Limb (tissue), 2 donors: ENCODE results near the gene MAP3K15.

Experiments used
- DNase-seq, 2 donors: peaks; one replicate each; pipeline ENCODE4 v3.0.0-alpha.2; 2016; ENCODE audit errors: extremely low spot score in 2 of 2

MAP3K15 gene

DNA sequence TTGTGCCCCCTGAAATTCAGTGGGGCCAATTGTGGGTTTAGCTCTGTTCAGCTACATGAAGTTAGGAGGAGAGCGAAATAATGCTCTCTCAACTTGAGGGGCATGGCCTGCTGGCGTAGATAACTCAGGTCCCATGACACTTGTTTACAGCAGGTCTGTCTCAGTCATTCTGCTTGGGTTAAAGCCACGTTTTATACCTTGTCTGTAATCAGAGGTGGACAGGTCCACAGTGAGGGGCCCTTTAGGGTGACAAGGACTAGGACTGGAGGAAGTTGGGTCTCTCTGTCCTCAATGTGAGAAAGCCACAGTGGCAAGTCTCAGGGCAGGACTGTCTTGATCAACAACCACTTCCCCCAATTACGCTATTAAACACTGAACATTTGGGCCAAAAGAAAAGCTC is 122.6 kb downstream of the MAP3K15 start:
- DNase-seq: no peak

DNA sequence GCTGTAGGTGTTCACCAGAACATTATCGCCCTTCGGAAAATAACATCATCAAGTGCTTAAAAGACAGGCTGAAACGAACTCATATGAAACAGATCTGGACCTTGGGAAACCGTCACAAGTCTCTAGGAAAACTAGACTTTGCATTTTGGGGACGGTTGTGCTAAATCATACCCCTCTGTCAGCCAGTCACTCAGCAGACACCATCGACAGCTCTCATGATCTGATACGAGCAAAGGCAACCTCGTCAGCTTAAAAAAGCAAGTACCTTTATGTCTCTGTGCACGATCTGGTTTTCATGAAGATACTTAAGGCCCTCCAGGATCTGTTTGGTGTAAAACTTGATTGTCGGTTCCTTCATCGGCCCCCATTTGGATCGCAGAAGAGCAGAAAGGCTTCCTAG is 123.2 kb downstream of the MAP3K15 start:
- no peak for DNase-seq

DNA sequence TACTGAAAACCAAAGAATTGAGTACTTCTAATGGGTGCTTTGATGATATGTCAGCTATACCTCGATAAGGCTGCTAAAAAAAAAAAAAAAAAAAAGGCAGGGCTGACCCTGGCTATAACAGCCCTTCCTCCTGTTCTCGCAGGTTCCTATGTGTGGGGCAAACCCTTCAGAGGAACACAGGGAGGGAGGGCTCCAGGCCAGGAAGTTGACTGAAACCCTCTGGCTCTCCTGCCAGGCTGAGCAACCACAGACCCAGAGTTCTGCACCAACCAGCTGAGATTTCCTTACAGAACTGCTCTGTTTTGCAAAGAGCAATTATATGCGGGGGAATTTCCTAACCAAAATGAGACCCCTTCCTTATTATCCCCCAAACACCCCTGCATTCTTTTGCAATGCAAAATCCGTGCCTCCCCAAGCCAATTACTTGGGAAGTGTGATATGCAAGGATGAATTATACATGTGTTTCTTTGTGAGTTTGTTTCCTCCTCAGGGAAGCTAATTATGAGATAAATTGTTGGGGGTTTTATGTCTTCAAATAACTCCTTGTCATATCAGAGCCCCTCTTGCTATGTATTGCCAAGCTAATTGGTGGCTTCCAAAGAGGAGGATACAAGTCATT is 126.0 kb downstream of the MAP3K15 start:
- no peak for DNase-seq

DNA sequence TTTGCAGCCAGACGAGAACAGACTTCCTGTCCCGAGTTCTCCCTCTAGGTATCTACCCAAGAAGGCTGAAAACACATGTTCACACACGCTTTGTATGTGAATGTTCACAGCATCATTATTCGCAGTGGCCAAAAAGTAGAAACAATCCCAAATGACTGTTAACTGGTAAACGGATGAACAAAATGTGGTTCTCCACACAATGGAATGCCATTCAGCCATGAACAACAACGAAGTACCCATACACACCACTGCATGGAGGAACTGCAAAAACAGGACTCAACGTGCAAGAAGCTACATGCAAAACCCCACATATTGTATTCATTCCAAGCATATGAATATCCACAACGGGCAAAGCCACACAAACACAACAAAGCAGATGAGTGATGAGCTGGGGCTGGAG is 126.6 kb downstream of the MAP3K15 start:
- no peak for DNase-seq

DNA sequence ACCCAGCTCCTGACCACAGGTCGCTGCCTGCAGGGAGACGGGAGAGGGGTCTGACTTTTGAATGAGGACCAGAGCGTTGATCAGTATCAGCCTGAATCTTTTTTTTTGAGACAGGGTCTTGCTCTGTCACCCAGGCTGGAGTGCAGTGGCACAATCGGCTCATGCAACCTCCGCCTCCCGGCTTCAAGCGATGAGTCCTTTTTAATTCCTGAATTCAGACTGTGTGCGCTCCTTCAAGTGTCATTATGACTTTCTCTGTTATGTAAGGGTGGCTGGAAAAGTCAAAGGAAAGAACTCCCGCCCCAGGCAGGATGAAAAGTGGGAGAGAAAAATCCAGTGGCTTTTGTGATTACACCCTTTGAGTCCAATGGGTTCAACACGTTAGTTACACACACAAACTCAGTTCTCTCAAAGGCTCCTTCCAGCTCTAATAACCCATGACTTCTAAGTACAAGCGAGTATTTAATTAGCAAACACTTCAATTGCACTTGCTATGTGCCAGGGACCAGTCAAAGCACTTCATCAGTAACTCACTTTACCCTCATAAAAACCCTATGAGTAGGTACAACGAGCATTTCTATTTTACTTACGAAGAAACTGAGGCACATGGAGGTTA is 127.1 kb downstream of the MAP3K15 start:
- no peak for DNase-seq

DNA sequence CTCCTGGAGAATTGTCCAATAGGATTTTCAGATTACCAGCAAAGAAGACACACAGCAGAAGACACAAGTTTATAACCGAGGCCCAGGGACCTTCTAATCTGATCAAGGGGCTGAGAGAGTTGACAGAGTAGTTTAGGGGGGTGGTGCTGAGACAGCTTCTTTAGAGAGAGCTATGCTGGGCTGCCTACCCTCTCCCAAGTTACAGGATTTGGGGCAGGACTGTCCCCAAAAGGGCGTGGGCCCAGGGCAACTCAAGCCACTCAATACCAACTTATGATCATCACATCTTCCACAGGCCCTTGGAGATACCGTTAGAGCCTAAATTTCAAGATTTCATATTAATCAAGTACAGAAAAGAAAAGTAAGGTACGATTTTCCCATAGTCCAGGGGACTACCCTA is 128.6 kb downstream of the MAP3K15 start:
- DNase-seq: no peak

DNA sequence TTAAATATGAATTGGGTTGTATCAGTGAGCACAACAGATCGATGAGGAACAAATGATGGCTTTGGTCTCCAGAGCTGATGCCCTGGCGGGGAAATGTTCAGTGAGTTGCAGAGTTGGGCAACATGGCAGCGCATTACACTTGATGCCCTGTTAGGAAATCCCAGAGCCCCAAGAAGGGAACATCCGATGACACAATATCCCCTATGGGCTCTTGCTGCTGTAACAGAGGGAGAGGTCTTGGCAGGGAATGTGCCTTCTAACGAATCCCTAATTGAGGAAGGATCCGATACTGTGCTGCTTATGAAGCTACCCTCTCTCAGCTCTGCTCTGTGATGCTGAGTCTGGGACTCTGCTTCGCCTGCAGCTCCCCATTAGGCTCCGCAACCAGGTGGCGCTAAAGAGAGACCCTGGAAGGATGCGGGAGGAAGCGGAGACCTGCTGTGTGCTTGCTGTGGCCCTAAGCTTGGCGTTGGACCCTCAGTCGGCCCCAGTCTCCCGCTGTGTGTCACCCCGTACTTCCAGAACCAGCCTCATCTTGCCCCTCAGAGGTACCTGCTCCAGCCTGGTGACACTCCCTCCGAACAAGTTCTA is 132.7 kb downstream of the MAP3K15 start:
- DNase-seq: peak; percentile 2 to 42

DNA sequence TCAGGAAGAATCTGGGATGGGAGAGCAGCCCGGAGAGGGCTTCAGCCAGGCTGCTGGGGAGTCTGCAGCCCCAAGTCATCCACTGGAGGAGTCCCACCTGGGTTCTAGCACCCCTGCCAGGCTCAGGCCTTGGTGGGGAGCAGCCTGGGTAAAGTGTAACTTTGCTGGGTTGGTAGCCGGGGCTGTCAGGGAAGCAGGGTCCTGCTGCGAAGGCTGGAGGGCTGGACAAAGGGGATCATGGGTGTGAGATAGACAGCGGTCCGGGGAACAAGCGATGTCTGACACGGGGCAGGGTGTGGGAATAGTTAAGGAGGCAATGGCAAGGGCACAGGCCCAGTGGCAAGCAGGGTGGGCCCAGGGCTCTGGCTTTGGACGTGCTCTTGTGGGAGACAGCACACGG is 134.0 kb downstream of the MAP3K15 start:
- DNase-seq: no peak

DNA sequence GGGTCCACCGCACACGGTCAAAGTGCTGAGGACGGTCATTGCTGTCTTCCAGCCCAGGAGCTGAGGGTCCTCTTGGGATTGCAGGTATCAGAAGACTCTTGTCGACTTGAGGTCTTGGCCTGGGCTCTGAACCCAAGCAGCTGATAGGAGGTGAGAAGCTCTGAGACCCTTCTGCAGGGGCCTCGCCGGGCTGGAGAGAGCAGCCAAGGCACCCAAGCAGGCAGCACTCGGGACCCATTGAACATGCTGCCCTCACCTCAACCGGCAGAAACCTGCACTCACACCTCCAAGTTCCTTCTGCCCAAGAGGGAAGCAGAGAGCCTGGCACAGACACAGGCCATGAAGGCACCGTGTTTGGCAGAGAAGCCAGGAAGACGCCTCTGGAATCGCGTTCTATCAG is 137.5 kb downstream of the MAP3K15 start:
- no peak for DNase-seq

DNA sequence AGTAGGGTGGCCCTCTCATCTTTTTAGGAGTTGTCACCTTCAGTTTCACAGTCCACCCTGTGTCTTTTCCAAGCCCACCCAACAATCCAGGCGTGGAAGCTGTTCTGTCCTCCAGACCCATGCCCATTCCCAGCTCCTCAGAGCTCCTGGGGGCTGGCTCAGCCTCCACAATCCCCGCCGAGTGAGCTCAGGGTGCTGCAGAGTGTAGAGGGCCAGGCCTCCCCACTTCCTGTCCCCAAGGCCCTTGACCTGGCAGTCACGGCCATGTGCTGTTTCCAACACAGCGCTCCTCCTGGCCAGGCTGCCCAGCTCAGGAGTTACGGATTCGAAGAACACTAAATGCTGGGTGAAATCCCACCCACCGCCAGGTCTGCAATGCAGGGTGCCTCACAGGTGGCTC is 139.8 kb downstream of the MAP3K15 start:
- DNase-seq: no peak

DNA sequence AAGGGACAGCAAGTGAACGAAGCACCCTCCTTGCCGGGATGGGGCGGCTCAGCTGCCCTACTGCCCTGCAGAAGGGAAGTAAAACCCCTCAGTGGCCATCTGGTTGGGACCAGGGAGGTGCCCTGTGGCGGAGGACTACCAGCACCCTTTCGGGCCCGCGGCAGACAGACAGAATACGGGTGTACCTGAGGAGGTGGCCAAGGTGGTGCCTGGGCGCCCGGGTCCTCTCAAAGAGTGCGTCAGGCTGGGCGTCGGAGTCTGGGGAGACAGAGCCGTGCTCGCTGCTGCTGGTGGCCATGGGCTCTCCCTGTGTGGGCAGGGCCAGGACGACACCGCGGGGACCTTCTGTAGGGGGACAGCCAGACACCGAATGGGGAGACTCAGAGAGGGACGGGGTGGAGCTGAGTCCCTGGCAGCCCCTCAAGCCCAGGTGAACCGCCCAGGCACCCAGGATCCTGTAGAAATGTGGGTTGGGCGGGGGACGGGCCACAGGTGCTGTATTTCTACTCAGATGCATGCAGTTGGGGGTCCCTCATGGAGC is 141.9 kb downstream of the MAP3K15 start:
- peak in 1 of 2 donors; percentile 23 for DNase-seq

DNA sequence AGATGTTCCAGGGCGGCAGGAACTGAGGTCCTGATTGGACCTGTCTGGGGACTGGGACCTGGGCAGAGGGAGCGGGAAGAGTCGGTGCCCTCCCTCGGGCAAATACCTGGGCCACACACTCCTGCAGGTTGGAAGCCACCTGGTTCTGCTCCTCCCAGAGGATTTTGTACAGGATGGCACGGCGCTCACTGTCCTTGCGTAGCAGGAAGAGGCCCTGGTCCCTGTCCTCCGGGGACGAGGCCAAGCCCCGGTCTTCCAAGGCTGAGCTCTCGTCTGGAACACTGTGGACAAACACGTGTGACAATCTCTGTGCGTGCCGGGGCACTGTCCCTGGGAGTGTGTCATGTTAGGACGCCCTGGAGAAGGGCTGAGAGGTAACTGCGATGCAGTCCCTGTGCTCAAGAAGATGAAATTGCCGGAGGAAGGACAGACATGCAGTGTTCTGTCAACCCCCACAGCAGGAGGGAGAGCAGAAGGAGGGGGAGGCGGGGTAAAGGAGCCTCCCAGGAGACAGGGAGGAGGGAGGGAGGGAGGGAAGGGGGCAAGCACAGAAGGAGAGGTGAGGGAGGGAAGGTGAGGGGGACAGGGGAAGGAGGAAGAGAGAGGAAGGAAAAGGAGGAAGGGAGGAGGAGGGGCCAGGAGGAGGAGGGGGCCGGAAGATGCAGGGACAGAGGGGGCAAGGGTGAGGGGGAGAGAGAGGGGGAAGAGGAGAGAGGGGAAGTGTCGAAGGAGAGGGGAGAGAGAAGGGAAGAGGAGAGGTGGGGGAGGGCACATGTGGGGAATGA is 142.6 kb downstream of the MAP3K15 start:
- DNase-seq: no peak

DNA sequence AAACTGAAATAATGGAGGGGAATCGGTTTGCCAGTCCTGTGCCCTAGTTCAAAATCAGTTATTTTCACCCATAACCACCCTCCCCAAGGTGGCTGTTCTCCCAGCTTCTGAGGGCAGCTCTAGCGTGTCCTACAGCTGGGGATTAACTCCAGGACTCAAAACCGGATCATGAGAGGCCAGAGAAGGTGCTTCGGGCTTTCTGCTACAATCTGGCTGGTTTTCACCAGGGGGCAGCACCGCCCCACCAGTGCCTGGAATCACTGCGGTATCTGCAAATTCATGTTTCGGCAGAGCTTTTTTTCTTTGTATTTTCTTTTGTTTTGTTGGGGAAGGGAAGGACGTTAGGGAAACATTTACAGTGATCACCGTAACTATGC is 143.2 kb downstream of the MAP3K15 start:
- peak; percentile 43 to 84 for DNase-seq

DNA sequence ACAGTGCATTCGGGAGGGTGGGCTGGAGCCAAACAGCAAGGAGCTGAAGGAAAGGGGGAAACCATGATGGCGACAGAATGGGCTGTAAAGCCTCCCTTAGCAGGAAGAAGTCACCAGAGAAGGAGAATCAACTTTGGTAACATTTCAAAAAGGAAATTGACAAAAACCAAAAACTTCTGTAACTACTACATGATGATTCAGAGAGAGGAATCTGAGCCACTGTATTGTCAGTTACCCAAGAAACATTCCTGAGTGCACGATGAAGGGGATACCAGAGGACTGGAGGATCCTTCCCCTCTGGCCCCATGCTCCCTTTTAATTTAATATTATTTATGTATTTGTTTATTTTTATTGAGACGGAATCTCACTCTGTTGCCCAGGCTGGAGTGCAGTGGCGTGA is 145.2 kb downstream of the MAP3K15 start:
- no peak for DNase-seq

DNA sequence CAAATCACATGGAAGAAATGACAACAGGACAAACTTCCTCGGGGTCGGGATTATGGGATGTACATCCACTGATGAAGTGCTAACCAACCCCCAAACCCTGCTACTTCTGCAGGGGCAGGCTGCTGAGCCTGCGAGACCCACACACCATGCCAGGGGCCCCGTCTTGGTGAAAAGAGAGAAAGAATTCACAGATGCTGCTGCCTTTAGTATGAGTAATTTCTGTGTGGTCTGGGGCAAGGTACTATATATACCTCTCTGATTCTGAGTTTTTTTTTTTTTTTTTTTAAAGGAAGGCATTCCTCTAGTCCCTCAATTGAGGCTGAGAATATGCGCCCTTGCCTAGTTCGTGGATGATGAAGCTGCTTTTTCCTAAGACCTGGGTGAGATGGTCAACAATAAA is 146.7 kb downstream of the MAP3K15 start:
- DNase-seq: no peak

DNA sequence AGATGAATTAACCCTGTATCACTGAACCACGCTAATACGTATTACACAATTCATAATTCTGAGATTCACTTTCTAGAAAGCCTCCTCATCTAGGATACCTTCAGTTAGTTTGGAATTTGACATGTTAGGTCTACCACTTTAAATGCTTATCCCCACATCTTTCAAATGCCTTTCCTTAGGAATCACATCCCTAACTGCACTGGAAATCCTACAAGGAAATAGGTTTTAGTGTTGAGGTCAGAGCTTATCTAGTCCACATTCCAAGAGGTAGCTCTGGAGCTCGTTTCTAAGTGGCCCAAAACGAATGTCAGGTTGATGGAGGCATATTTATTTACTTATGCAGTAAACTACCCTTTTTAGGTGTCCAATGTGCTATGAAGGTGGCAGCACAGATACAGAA is 153.6 kb downstream of the MAP3K15 start:
- DNase-seq: no peak

DNA sequence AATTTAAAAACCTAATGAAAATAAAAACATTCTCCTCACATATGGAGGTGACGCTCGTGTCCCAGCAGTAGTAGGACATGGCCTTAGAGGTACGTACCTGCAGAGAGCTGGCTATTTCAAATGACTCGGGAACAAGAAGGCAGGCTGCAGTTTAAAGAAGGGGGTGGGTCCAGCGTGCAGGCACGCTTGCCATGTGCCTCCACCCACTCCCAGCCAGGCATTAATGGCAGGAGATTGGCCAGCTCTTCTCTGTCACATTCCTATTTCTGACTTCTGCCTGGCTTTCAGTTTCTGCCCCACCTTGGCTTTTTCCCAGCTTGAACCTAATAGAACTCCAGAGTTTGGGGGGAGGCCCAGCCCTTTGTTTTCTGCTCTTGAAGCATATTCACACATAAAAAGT is 154.4 kb downstream of the MAP3K15 start:
- DNase-seq: no peak

DNA sequence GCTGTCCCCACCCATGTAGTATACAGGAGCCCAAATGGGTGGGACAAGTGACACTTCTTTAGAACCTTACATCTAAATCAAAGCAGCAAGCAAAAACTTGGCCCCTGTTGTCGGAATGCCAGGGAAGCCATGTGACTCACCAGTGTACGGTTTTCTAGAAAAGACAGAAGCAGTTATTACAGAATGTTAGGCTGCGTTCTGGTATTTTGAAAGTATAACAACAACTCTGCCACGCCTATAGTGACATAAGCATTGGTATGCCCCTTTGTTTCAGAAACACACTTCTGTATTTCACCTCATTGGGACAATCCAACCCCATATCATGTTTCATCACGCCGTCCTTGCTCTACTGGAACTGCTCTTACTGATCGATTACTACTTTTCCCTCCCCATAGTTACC is 156.8 kb downstream of the MAP3K15 start:
- no peak for DNase-seq

DNA sequence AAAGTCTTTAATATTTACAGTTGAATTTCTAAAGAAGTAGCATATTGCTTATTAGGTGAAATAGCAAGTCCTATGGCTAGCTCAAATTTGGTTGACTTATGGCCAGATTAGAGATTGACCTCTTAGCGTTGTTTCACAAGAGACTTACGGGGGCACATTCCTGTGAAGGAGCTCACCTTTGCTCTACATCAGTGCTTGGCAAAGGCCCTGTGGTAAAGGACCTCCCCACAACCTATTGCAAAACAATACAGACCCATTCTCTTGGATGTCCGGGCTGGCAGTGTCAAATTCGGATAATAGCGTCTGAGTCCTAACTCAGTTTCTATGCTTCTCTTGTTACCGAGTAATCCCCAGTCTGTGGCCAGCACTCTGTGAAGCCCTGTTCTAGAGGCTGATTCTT is 160.7 kb downstream of the MAP3K15 start:
- no peak for DNase-seq

DNA sequence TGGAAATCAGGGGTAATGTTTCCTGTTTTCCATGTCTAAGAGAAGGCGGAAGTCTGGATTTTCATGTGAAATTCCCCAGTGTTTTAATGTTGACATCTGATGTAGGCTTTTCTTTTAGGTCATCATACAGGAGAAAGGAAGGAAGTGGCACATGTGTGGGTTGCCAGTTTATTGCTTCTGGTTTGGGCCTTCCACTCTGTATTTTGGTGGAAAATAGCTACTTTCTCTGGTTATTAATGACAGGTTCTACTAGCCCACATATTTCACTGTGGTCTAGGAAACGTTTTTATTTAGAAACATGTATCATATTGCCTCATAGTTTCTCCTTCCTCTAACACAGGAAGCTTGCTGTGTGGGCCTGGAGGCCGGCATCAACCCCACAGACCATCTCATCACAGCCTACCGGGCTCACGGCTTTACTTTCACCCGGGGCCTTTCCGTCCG is 164.3 kb downstream of the MAP3K15 start:
- no peak for DNase-seq

DNA sequence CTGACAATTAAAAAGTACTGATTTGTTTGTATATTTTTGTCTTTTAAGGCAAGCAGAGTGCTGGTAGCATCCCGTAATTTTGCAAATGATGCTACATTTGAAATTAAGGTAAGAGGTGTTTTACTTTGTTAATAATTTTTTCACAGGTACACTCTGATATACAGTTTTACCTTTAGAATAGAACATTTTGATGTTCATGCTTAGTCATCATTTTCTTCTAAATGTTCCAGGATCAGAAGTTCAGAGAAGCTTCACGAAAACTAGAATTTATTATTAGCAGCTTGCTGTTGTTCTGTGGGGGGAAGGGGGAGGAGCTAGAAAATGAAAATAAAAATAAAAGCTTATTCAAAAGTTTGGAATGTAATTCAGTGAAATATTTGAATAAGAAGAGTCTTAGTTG is 166.0 kb downstream of the MAP3K15 start:
- DNase-seq: no peak

DNA sequence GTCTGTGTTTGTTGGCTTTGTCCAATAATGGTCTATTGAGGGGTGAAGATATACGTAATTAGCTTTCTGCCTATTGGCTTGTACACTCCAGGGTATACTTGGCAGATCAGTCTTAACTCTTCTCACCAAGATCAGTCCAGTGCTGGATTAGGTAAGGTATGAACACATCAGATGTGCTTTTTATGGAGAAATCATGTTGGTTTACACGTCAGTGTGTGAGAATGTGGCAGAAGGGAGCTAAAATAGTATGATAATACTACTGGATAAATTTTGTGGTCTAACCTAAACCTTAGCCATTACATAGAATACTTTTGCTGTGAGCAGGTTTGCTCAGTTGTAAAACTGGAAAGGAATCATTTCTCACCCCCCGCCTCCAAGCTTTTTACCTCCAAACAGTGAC is 167.4 kb downstream of the MAP3K15 start:
- DNase-seq: no peak
